NT2/D1 (cell line): Measurements from ENCODE around the gene ATXN10.

Source experiments
- SUZ12 ChIP-seq: IDR thresholded peaks from 2 replicates; pipeline ENCODE4 v1.6.1; 2011; ENCODE audit not compliant: insufficient read length, insufficient read depth; ENCODE audit errors: extremely low read depth
- YY1 ChIP-seq: IDR thresholded peaks from 2 replicates; pipeline ENCODE4 v1.6.1; 2011; ENCODE audit not compliant: insufficient read length, insufficient read depth

DNA sequence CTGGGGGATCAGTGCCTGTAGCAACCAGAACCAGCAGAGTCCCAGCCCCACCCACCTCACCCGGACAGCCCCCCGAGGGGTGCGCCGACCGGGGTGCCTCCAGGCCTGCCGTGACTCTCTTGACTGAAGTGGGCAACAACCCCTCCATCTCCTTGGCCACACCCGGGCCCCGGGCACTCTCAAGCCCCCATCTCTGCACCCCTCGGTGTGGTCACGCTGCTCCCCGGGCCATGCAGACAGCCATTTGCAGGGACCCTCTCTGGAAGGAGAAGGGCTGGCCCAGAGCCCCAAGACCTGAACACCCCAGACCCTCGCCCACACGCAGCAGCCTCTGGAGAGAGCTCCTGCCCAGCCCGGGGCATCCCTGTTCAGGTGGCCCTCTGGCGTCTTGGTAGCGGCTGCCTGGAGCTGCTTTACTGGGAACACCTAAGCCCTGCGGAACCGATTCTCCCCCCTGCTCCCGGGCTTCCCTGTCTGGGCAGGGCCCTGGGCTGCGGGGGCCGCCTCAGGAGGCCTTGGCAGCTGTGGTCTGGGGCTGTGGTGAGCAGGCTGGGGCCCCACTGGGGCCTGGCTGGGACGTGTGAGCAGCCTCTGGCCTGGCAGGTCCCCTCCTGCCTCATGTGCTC, 220.5 kb downstream of the ATXN10 start:
- TF ChIP-seq SUZ12 (no peak), YY1 (no peak)
